ENCODE results near the gene ACOT7.
"Not testable (repeated sequence)": the region's sequence is repeated elsewhere in the genome, so short reads cannot be mapped to it uniquely, and the experiment has no call there.

ACOT7 gene

DNA sequence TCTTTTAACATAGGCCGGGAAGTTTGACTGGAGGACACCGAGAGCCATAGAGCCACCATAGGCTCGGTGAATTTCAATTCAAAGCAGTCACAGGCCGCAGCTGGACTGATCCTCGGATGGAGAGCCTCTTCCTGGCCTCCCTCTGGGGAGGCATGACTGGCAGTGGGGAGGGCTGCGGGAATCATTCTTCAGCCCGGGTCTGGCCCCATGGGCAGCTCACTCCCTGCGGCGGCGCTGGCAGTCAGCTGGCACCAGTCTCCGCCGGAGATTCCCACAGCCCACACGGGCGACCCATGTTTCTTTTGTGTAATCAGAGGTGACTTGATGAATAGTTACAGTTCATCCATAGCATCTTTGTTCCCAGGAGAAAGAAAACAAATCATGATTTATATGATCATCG is 41.6 kb upstream of the ACOT7 start:
- Histone ChIP-seq H3K4me1 (ENCODE audit: insufficient read depth, insufficient read length) (peaks cover 7% of the 10 kb centered on the region), H3K9ac (ENCODE audit: insufficient read length, low read depth) (no peak overlapping the region), H3K27me3 (ENCODE audit: insufficient read depth, insufficient read length) (no peaks in the 10 kb centered on the region), H3K9me3 (ENCODE audit: insufficient read depth, low read length) (no peaks in the 10 kb centered on the region), H3K36me3 (ENCODE audit: insufficient read depth, insufficient read length, low read length) (no peaks in the 10 kb centered on the region), H3K4me3 (ENCODE audit: insufficient read length, low read depth) (no peak overlapping the region)
- TF ChIP-seq SUZ12 (IDR thresholded peaks at IDR 0.05; ENCODE audit: extremely low read depth, insufficient read depth, insufficient read length) (no peak), ZNF274 (IDR thresholded peaks at IDR 0.05; ENCODE audit: low read depth, low read length) (no peak), YY1 (IDR thresholded peaks at IDR 0.05; ENCODE audit: insufficient read depth, insufficient read length) (no peak)
- DNase-seq (ENCODE audit: low read depth, low spot score), result no peak

DNA sequence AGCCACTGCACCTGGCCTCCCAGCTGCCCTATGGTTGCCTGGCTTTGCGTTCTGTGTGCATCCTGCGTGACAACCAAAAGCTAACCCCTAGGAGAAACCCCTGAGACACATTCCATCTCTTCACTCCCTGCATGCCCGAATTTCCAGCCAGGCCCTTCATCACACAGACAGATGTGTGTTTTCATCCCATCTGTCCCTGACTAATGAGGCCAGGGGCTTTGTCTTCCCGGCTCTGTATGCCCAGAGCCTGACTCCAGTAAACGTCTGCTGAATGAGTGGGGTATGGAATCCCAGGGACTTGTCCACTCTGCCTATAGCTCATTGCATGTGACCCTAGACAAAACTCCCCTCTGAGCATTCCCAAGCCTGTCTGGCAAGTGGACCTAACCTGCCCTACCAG is 40.6 kb upstream of the ACOT7 start:
- Histone ChIP-seq H3K4me1 (ENCODE audit: insufficient read depth, insufficient read length) (peaks cover 7% of the 10 kb centered on the region), H3K27me3 (ENCODE audit: insufficient read depth, insufficient read length) (no peaks in the 10 kb centered on the region), H3K9ac (ENCODE audit: insufficient read length, low read depth) (no peak overlapping the region), H3K4me3 (ENCODE audit: insufficient read length, low read depth) (no peak overlapping the region), H3K36me3 (ENCODE audit: insufficient read depth, insufficient read length, low read length) (no peaks in the 10 kb centered on the region), H3K9me3 (ENCODE audit: insufficient read depth, low read length) (no peaks in the 10 kb centered on the region)
- DNase-seq (ENCODE audit: low read depth, low spot score), result no peak
- no peak for TF ChIP-seq ZNF274 (IDR thresholded peaks at IDR 0.05; ENCODE audit: low read depth, low read length)
- no peak for TF ChIP-seq SUZ12 (IDR thresholded peaks at IDR 0.05; ENCODE audit: extremely low read depth, insufficient read depth, insufficient read length)
- TF ChIP-seq YY1 (IDR thresholded peaks at IDR 0.05; ENCODE audit: insufficient read depth, insufficient read length), result no peak

GRCh38 chr1:6431645-6432579 is 38.3 kb upstream of the ACOT7 start:
- not testable (repeated sequence) for DNase-seq (ENCODE audit: low read depth, low spot score); H3K4me1 ChIP-seq (ENCODE audit: insufficient read depth, insufficient read length); H3K36me3 ChIP-seq (ENCODE audit: insufficient read depth, insufficient read length, low read length); H3K9ac ChIP-seq (ENCODE audit: insufficient read length, low read depth); H3K4me3 ChIP-seq (ENCODE audit: insufficient read length, low read depth); H3K27me3 ChIP-seq (ENCODE audit: insufficient read depth, insufficient read length); H3K9me3 ChIP-seq (ENCODE audit: insufficient read depth, low read length)

DNA sequence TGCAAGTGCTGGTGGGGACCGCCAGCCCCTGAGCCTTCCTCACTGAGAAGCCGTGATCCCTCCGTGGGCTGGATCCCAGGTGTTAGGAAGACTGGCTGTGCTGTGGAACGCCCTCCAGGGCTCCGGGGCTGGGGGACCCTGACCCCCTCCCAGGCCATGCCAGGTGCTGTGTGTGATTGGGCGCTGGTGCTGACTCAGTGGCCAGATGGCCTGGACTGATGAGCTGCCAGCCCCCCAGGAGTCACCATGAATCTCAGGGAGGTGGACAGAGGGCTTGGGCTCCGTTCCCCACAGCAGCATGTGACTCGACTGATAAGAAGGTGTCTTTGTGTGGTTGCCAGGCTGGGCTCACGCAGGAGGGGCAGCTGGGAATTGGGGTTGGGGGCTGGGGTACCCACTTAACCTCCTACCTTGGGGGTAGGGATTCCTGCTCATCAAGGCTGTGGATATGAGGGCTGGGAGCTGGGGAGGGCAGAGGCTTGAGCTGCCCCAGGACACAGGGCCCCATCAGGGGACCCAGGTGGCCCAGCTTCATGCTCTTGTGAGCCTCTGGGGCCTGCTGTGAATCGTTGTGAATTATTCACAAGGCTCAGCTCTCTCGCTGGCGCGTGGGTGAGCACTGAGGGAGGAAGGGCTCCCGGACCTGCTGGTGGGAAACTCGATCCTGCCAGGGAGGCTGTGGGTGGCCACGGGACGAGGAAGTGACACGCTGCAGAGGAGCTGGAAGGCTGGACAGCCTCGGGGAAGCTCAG is 36.3 kb upstream of the ACOT7 start:
- H3K27me3 ChIP-seq (ENCODE audit: insufficient read depth, insufficient read length), result peaks cover 18% of the 10 kb centered on the region
- not testable (repeated sequence) for DNase-seq (ENCODE audit: low read depth, low spot score); H3K9me3 ChIP-seq (ENCODE audit: insufficient read depth, low read length); H3K9ac ChIP-seq (ENCODE audit: insufficient read length, low read depth); H3K4me1 ChIP-seq (ENCODE audit: insufficient read depth, insufficient read length); H3K36me3 ChIP-seq (ENCODE audit: insufficient read depth, insufficient read length, low read length); H3K4me3 ChIP-seq (ENCODE audit: insufficient read length, low read depth)

DNA sequence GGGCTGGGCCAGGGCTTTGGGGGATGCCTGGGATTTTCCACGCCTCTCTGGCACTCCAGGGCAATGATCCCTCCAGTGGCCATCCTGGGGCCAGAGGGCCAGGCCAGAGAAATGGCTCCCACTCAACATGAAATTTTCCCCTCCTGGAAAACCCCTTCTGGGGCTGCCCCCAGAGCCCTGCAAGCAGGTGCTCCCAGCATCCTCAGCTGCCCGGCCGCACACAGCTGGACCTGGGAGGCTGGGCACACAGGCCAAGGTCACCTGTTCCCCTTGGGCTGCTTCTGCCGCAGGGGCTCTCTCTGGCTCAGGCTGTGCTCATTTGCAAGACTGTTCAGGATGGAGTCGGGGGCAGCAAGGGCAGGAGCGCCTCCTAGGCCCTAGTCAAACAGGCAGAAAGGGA is 34.9 kb upstream of the ACOT7 start:
- not testable (repeated sequence) for H3K9me3 ChIP-seq (ENCODE audit: insufficient read depth, low read length); DNase-seq (ENCODE audit: low read depth, low spot score); H3K4me1 ChIP-seq (ENCODE audit: insufficient read depth, insufficient read length); H3K9ac ChIP-seq (ENCODE audit: insufficient read length, low read depth); H3K36me3 ChIP-seq (ENCODE audit: insufficient read depth, insufficient read length, low read length); H3K4me3 ChIP-seq (ENCODE audit: insufficient read length, low read depth)
- peaks cover 31% of the 10 kb centered on the region for H3K27me3 ChIP-seq (ENCODE audit: insufficient read depth, insufficient read length)

DNA sequence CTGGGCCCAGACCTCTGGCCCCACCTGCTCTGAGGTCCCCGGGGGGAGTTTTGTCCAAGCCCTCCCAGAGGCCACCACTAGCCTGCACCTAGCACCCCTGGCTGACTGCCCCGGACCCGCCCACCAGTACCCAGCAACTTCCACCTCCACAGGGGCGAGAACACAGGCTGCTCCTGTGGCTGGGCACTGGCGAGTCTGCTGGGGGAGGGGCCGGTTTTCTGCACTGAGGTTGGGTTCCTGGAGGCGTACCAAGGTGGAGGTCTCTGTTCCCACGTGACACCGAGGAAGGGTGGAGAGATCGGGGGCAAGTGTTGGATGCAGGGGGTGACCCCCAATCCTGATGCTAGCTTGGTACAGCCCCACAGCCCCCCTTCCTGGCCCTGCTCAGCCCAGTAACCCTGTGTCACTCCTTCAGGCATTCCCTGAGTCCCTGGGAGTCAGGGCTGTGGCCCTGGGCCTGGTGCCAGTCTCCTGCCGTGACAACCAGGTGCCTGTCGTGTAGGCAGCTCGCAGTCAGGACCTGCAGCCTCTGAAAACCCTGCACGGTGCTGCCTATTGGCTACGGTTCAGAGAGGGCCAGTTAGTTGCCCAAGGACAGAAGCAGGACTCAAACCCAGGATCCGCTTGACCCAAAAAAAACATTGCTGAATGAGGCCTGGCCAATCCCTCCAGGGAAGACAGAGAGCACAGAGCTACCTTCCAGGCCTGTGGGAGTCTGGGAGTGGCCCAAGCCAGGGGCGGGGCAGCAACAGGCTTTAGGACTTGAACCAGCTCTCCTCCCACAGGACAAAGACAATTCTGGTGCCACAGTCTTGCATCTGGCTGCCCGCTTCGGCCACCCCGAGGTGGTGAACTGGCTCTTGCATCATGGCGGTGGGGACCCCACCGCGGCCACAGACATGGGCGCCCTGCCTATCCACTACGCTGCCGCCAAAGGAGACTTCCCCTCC is 34.1 kb upstream of the ACOT7 start:
- Histone ChIP-seq H3K4me1 (ENCODE audit: insufficient read depth, insufficient read length) (peaks cover 2% of the 10 kb centered on the region), H3K4me3 (ENCODE audit: insufficient read length, low read depth) (no peak overlapping the region), H3K9me3 (ENCODE audit: insufficient read depth, low read length) (no peaks in the 10 kb centered on the region), H3K27me3 (ENCODE audit: insufficient read depth, insufficient read length) (peaks cover 38% of the 10 kb centered on the region), H3K9ac (ENCODE audit: insufficient read length, low read depth) (no peak overlapping the region), H3K36me3 (ENCODE audit: insufficient read depth, insufficient read length, low read length) (no peaks in the 10 kb centered on the region)
- TF ChIP-seq YY1 (IDR thresholded peaks at IDR 0.05; ENCODE audit: insufficient read depth, insufficient read length), result no peak
- no peak for TF ChIP-seq SUZ12 (IDR thresholded peaks at IDR 0.05; ENCODE audit: extremely low read depth, insufficient read depth, insufficient read length)
- no peak for TF ChIP-seq ZNF274 (IDR thresholded peaks at IDR 0.05; ENCODE audit: low read depth, low read length)
- DNase-seq (ENCODE audit: low read depth, low spot score), result no peak

DNA sequence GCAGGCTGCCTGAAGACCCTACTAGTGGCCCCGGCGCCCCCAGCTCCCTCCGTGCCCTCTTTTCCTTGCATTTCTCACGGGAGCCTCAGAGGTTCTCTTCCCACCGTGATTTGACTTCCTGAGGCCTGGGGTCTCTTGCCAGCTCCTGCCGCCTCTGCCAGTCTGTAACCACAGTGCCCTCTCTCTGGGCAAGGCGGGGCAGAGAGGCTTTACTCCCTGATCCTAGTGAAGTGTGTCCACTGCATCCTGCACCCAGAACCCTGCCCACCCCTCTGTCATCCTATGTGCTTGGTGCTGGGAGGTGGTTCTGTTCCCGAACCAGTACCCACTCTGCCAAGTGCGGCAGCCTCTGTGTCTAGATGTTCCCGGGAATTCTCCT is 33.4 kb upstream of the ACOT7 start:
- no peaks in the 10 kb centered on the region for H3K9me3 ChIP-seq (ENCODE audit: insufficient read depth, low read length)
- H3K4me1 ChIP-seq (ENCODE audit: insufficient read depth, insufficient read length), result peaks cover 2% of the 10 kb centered on the region
- no peak overlapping the region for H3K4me3 ChIP-seq (ENCODE audit: insufficient read length, low read depth)
- TF ChIP-seq ZNF274 (IDR thresholded peaks at IDR 0.05; ENCODE audit: low read depth, low read length) (no peak), SUZ12 (IDR thresholded peaks at IDR 0.05; ENCODE audit: extremely low read depth, insufficient read depth, insufficient read length) (no peak), YY1 (IDR thresholded peaks at IDR 0.05; ENCODE audit: insufficient read depth, insufficient read length) (no peak)
- no peak for DNase-seq (ENCODE audit: low read depth, low spot score)
- H3K36me3 ChIP-seq (ENCODE audit: insufficient read depth, insufficient read length, low read length), result no peaks in the 10 kb centered on the region
- peaks cover 40% of the 10 kb centered on the region for H3K27me3 ChIP-seq (ENCODE audit: insufficient read depth, insufficient read length)
- no peak overlapping the region for H3K9ac ChIP-seq (ENCODE audit: insufficient read length, low read depth)
